HK-2 (cell line): ENCODE data around the gene NRCAM.

ENCODE experiments used
- DNase-seq: peaks from one replicate; pipeline ENCODE4 v3.0.0-alpha.2; 2018; ENCODE audit not compliant: unreplicated experiment

NRCAM gene

DNA sequence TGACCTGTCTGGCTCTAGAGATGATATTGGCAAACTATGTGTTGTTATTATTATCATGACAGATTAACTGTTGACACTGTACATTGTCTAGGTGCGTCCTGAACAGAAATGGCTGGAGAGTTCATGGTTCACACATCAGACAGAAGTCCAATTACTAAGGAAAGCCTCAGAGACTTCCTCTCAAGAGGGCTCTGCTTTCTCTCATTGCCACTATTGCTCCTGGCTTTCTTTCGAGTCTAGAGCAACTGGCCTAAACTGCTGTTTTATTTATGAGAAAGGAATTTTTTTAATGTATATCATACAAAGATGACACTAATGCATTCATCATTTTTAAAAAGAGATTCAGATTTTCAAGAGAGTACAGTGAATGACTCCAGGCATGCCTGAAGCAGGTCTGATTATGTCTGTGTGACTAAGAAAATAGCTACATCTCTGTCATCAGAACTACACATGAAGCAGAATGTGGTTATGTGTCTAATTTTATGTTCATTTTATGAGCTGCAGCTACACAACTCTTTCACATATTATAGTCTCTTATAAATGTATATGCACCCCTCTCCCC is 30.4 kb downstream of the NRCAM start:
- DNase-seq, result no peak

DNA sequence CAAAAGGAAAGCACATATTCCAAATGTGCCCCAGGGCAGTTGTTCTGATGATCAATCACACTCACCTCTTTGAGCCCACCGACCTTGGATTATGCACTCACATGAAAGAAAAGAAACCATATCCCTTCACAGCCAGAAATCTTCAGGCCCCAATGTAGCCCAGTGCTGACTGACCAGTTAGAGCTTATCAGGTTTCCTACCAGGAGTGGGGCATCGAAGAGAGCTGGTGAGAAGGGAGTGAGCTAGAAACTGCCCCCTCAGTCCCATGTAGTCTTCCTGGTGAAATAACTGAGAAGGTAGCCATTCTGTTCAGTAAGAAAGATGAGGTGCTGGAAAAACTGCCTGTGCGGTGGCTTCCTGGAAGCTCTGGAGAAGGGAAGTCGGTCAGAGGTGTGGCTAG is 32.2 kb downstream of the NRCAM start:
- DNase-seq, result no peak

DNA sequence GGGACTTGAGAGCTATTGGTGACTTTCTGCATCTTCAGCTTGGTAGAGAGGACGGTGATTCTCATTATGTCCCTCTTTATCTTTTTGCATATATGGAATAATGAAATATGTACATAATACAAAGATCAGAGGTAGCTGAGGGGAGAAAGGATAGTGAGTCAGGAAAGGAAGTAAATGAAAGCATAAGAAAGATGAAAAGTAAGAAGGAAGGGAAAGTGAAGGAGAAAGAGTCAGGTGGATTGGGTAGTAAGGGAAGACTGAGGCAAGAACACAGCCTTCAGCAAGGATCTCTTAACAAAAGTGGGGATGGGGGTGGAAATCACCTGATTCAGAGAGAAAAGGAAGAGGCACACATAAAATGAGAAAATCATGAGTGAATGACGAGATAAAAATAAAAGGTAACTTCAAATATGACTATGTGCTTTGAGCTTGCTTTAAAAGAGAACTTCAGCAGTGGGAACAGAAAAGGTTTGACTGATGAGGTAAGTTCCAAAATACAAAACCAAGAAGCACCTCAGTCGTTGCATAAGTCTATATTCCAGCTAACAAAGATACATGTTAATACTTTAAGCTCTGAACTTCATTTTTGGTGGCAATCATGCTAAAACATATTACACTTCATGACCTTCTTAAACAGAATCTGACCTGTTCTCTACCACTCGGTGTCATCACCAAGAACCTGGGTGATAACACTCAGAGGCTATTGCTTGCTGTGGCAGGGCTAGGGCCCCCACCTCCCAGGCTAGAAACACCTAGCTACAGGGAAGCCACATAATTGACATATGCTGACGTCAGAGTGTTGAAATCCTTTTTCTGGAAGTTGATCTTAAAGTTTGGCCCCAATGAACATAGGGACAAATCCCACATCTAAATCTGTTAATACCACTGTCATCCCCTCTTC is 32.9 kb downstream of the NRCAM start:
- no peak for DNase-seq

DNA sequence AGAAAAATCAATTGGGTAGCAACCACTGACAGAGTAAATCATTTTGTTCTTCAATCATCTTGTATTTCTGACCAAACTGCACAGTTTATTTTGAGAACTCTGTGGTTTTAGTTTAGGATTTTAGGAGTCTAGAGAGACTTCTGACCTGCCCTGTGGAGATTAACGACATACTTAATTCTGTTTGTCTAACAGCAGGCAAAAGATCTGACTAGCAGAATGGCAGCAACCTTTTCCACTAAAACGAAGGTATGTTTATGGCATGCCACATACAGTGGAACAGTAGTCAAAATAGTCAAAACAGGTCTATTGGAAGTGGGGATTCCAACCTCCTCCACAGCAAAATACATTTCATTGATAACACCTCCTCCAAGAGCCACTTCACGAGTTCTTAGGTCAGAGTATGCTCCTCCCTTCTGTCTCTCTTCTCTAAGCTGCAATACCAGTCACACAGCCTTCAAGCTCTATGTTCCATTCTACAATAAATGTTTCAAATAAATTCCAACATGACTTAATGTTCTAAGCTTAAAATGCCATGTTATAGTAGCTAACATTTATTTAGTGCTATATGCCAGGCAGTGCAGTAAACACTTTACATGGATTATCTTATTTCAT is 34.4 kb downstream of the NRCAM start:
- no peak for DNase-seq

DNA sequence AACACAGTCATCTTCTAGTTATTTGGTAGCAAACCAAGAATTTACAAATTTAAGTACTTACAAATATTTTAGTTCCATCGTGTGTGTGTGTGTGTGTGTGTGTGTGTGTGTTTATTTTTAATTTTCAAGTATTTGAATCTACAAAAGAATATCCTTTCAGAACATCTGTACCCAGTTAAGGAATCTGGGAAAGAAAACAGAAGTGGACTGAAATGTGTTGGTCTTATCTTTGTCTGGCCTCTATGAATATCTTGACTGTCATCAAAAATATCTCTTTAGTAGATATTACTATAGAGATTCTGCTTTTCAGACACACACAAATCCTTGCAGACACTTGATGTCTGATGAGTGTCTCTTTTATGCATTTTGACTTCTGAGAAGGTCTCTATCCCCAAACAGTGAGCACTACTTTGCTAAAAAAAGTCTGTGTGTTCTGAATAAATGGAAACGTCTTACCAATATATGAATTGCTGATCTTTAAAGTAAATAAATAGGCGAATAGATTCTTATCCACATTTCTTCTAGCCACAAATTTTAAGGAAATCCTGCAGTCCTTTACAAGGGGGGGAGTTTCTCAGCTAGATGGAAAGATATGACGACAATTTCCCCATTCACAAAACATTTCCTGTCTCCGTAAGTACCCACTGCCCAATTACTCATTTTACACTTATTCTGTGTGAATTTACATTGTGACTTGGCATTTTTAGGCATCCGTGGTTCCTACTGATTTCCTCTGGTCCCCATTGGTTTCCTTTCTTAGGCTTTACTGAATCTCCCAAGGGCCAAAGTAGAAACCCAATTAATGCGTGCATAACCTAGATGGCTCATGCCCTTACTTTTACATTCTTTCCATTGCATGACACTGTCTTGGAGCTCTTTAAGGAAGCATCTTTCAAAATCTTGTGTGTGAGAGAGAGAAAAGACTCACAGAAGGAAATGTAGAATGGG is 36.0 kb downstream of the NRCAM start:
- no peak for DNase-seq

DNA sequence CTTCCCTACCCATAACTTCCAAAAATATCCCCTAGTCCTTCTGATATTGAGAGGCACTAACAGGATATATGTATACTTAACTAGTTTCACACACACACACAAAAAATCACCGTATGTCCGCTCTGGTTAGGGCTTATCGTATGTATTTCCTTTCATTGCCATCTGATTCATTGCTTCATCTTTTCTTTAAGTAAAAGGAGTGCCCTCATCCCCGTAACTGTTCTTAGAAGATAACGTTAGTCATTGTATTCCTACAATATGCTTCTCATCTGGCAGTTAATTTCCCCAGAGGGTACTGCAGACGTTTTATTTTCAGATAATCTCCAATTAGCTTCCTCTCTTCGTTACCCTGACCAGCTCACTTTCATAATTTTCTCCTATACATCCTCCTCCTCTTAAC is 37.3 kb downstream of the NRCAM start:
- DNase-seq, result no peak

DNA sequence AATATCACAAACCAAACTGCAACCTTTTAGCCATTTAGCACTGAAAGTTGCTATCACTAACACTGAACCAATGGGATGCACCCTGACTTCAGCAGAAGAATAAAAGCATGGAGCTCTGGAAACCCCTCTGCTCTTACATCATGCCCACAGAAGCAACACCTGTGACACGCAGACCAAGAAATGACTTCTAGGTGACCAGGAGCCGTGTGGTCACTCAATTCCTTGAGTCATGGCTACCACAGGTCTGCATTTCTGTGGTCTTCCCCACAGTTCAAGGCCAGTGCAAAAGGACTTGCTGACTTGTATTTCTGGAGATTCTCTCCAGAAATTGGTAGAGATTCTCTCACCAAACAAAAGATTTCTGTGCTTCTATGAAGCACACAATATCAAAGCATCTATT is 38.3 kb downstream of the NRCAM start:
- peak; percentile 19 for DNase-seq

DNA sequence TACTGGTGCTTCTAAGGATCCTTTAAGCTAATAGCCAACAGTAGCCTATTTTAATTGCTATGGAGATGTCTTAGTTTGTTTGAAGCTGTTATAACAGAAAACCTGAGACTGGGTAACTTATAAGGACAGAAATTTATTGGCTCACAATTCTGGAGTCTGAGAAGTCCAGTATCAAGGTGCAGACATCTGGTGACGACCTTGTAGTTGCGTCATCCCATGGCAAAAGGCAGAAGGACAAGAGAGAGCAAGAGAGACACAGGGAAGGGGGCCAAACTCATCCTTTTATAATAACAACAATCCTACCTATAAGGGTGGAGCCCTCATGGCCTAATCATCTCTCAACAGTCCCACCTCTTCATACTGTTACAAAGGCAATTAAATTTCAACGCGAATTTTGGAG is 39.1 kb downstream of the NRCAM start:
- DNase-seq, result no peak

DNA sequence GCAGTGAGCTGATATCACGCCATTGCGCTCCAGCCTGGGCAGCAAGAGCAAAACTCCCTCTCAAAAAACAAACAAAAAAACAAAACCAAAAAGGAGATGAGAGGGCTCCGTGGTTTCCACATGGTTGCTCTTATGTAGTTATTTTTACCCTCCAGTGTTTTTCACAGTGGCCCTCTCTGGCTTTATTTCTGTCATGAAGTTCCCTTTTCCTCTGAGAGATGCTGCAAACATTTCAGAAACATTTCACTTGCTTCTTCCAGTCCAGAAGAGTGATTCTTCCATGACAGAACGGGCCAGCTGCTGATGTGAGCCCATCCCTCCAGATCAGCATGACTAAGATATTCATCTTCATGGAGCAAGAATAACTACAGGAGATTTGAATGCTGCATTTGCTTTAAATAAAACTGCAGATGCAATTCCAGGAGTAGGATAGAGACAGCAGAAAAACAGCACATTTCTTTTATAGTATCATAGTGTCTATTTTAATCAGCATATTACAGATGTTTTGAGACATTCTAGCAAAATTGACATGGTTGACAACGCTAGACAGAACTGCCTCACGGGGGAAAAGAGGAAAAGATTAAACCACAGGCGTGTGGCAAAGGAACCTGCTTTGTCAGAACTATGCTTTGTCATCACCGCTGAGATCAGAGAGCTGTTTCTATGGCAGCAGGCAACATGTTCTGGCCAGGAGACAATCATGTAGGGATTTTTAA is 40.3 kb downstream of the NRCAM start:
- peak; percentile 24 for DNase-seq

DNA sequence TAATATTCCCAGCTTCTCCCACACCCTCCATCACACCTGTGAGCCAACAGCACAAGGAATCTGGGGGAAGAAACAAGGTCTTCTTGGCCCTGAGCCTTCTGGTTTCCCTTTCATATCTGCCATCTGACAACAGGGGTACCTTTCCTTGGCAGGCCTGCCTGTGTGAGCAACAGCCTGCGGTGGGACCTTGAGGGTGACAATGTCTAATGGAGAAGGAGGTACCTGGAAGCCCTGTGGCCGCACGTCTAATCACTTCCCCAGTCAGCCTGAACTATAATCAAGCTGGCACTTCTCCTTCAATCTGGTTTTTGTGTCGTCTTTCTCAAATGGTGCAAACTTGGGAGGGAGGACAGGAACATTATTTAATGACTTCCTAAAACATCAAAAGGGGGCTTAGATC is 41.2 kb downstream of the NRCAM start:
- DNase-seq, result no peak

DNA sequence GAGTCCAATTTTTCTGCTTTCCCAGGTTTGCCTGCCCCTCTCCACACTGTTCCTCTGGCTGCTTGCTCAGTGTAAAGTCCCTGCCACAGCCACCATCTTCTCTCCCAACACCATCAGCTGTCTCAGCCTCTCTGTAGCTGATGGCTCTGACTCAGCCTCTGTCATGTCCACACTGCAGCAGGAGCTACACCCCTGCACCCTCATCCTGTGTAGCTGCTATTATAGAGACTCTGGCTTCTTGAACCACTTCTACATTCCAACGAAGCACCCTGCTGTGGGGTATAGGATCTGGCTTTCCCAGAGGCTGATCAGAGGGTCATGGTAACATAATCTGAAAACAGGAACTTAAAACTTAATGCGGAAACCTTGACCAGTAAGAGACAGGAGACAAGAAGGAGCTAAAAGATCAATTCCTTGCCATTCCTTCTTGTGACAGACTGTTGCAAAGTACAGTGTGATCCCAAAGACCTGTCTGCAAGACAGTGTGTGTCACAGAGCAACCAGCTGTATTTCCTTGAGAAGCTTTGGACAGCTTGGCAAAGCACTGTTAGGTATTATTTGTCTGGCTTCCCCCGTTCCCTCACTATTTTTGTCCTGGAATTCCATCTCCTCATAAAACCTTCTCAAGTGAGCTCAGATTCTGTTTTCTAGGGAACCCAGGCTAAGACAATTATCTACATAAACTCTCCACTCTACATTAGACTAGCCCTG is 42.3 kb downstream of the NRCAM start:
- peak; percentile 40 for DNase-seq

DNA sequence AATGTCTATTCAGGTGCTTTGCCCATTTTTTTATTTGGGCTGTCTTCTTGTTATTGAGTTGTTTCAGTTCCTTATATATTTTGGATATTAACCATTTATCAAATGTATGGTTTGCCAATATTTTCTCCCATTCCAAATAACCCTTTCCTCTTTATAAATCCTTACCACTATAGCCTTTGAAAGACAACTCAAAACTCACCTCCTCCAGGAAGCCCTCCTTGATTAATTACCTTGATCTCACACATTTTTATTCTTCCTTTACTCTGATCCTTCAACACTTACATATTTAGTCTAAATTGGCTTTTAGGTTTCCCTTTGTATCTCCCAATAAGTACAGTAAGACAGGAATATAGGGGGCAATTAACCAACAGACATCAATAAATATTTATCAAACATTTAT is 42.9 kb downstream of the NRCAM start:
- DNase-seq, result no peak

DNA sequence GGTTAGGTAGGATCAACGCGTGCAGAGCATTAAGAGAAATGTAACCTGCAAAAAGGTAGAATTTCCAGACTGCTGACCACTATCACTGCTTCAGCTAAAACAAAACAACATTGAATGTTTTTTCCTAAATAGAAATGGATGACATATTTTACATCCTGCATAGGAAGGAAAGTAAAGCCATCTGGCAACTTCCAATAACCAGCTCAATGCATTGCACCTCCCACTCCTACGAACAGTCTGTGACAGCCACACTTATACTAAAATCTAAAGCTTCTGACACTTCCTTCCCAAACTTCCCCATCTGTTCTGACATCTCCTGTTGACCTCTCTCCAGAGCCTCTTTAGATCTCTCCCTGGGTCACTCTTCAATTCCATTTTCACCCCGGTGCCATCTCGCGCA is 47.1 kb downstream of the NRCAM start:
- DNase-seq, result no peak

DNA sequence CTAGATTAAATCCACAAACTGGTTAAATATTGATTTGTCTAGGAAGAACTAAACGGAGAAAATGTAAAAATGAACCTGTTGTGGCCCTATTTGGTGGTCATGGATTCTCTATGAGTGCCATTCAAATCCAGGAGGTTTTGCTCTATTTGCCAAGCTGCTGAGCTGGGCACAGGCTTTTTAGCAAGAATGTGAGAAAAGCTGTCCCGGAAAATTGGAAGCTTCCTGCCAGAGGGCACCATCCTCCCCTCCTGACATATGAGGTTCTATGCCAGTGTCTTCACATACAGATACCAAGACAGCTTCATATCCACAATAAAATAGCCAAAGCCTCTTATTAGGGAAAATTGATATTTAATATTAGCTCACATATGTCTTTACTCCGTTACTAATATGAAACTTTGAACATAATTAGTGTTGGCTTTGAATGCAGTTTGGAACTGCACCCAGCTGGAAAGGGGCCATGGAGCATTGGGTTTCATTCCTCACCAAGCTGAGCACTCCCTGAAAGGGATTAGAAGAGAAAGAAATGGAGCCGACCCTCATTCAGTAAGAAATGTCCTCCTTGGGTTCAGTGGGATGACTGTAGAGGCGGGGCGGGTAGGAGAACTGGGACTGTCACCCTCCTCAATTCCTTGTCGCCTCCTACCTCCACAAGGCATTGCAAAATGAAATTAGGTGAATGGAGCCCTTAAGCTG is 47.8 kb downstream of the NRCAM start:
- no peak for DNase-seq

DNA sequence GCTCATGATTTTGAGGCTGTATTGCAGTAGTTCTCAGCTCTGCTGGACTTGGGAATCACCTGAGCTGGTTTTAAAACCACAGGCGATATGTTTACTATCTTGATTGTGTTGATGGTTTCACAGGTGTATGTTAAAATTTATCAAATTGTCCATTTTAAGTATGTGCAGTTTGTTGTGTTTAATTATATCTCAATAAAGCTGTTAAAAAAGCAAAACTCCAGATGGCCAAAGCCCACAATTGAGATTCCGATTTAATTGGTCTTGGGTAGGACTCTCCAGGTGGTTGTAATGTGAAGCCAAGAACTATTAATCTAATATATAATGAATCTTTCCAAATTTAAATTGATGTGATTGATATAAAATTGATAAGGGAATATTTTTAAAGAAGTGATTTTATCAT is 48.6 kb downstream of the NRCAM start:
- no peak for DNase-seq

DNA sequence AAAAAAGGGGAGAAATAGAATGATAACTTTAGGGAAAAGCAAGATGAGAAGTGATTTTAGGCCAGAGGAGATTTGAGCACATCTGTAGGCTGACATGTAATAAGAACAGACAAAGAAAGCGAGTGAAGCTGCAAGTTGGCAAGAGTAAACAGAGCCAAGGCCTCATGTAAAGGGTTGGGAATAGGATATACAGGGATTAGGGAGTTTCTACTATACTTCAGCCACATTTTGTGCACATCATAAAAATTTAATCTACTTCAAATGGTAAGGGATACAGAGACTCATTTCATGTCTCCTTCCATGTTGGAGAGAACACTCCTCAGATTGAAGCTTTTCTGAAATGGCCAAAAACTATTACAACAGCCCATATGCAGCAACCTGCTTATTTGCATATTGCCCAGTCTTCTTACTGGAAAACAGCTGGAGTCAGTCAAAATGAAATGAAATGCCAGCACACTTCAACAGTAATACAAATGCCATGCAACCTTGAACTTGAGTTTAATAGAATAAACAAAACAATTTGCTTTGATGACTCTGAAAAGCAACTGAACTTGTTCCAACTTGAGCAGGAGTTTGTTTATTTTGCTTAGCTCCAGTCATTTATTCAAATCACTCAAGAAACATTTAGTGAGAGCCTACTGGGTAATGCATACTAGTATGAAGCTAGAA is 49.9 kb downstream of the NRCAM start:
- DNase-seq, result no peak

DNA sequence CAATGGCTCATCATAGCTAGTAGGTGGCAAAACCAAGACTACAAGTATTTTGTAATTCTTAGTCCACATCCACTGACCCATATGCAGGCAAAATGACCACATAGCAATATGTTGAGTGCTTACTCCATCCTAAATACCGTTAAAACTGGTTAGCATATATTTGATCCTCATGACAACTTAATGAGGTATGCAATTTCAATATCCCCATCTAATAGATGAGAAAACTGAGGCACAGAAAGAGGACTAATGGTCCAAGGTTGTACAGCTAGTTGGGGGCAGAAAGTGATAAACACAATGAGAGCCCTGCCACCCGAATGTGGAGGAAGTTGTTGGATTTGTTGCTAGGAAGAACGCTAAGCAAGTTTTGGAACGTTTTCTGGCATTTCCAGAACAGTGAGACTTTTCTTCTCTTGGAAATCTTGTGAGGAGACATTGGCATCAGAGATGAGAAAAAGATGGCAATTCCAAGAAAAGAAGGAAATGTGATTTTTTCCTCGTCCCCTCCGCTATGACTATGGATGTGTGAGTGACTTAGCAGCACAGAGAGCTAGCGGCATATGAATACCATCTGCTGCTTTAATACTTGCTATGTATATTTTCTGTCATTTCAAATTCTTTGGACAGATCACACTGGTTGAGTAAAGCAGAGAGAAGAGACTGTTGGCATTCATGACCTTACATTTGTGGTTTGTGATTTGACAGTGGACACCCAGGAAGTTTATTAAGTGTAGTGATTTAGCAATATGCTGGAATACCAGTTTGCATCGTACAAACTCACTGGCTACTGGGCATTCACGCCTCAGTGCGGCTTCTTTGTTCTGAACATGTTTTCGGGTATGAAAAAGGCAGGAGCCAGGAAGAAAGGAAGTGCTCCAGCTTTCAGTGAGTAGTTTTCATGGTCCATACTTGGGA is 51.5 kb downstream of the NRCAM start:
- no peak for DNase-seq

DNA sequence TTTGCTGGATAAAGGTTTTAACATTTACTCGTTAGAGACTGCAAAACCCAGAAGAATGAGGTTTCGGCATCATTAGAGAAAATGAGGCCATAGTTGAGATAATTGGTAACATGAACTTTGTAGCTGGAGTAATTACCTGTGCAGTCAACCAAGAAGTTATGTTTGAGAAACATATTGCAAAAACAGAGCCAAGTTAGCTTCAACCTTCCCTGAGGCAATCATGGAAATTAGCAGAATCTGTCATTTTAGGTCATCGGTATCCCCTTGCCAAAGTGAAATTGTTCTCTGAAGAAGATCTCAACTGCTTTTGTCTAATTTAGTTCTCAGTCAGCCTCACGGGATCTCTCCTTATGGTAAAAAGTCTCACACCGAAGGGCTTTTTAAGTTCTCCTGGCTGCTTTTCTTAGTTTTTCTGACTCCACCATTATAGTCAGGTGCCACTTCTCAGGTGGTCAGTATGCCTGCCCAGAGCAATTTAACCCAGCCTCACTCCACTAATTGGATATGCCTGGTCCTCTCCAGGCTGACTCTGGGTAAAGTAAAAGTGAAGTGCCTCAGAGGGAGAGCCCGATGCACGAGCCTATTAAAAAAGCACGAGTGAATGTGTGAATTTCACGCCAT is 52.5 kb downstream of the NRCAM start:
- no peak for DNase-seq
